Measurements from ENCODE around the gene IFNA6. TPM values are rescaled to one million over a fixed set of nuclear protein-coding genes. Genes with fewer than 3 reads are reported as not detected.

IFNA6 gene
- total RNA-seq, 1 experiment from 2014 or later: not detected

GRCh38 chr9:21395778-21396717 lies 45.4 kb upstream of the IFNA6 start:
- TF ChIP-seq CTCF (conservative IDR thresholded peaks at IDR 0.05): peak; percentile 79
- no peak for TF ChIP-seq EZH2 (IDR thresholded peaks at IDR 0.05; ENCODE audit: low read depth)
- no peaks in the 10 kb centered on the region for H4K20me1 ChIP-seq (ENCODE audit: insufficient read depth)
- peak overlapping the region; percentile 88 for H2AFZ ChIP-seq
- no peaks in the 10 kb centered on the region for H3K27me3 ChIP-seq (ENCODE audit: insufficient read depth, low read depth)
- H3K4me1 ChIP-seq (replicated peaks; ENCODE audit: insufficient read depth): no peaks in the 10 kb centered on the region
- H3K9me2 ChIP-seq (ENCODE audit: insufficient read depth): no peaks in the 10 kb centered on the region
- no peaks in the 10 kb centered on the region for H3F3A ChIP-seq (ENCODE audit: insufficient read depth, low read depth)
- H3K79me2 ChIP-seq (ENCODE audit: low read depth): no peaks in the 10 kb centered on the region
- H3K27ac ChIP-seq: no peak overlapping the region
- CTCF ChIA-PET: interaction anchor here (0.5 to 1.3 kb wide), 7 partner anchors 10 to 1507 kb away, joined by 3 to 7 read pairs (median 4); no protein-coding TSS in a partner anchor
- H3K36me3 ChIP-seq (ENCODE audit: low read depth): no peaks in the 10 kb centered on the region
- DNase-seq: peak in 1 of 2 experiments; percentile 18
- H3K9me3 ChIP-seq (ENCODE audit: insufficient read depth, low read depth): no peaks in the 10 kb centered on the region
- BruUV-seq (replicated peaks): no TSS peak
- H3K4me3 ChIP-seq: peak overlapping the region; percentile 71
- H3K4me2 ChIP-seq: peak overlapping the region; percentile 92
- intact Hi-C loops (cut with micrococcal nuclease; ENCODE audit: unreplicated experiment): no loop called here
- POLR2A ChIA-PET (ENCODE audit: unreplicated experiment): no interaction called here

DNA sequence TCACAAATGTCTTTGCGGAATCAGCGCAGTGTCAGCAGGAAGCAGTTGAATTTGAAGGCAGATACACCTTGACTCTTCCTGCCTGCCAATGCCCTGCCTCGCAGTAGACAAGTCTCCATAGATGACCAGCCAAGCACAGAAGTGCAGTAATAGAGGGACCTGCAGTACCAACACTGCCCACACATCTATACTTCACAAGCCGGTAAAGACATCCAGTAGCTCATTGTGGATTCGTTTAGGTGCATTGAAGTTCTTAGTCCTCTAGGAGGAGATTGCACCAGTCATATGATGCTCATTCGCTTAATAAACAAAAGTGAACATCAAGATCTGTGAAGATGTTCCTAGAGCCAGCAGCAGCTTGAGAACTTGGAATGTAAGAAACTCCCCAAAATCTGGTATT lies 41.6 kb upstream of the IFNA6 start:
- Histone ChIP-seq H3K4me2 (no peak overlapping the region), H3F3A (ENCODE audit: insufficient read depth, low read depth) (no peaks in the 10 kb centered on the region), H3K4me1 (replicated peaks; ENCODE audit: insufficient read depth) (no peaks in the 10 kb centered on the region), H4K20me1 (ENCODE audit: insufficient read depth) (no peaks in the 10 kb centered on the region), H3K4me3 (no peak overlapping the region), H3K9me3 (ENCODE audit: insufficient read depth, low read depth) (no peaks in the 10 kb centered on the region), H3K36me3 (ENCODE audit: low read depth) (no peaks in the 10 kb centered on the region), H3K79me2 (ENCODE audit: low read depth) (no peaks in the 10 kb centered on the region), H3K27ac (no peak overlapping the region), H3K27me3 (ENCODE audit: insufficient read depth, low read depth) (no peaks in the 10 kb centered on the region), H2AFZ (no peak overlapping the region), H3K9me2 (ENCODE audit: insufficient read depth) (no peaks in the 10 kb centered on the region)
- CTCF ChIA-PET: no interaction called here
- no TSS peak for BruUV-seq (replicated peaks)
- no peak for DNase-seq
- intact Hi-C loops (cut with micrococcal nuclease; ENCODE audit: unreplicated experiment): no loop called here
- peak; percentile 28; the same call in 1 of the 2 replicates for TF ChIP-seq CTCF (conservative IDR thresholded peaks at IDR 0.05)
- TF ChIP-seq EZH2 (IDR thresholded peaks at IDR 0.05; ENCODE audit: low read depth): no peak
- POLR2A ChIA-PET (ENCODE audit: unreplicated experiment): no interaction called here

DNA sequence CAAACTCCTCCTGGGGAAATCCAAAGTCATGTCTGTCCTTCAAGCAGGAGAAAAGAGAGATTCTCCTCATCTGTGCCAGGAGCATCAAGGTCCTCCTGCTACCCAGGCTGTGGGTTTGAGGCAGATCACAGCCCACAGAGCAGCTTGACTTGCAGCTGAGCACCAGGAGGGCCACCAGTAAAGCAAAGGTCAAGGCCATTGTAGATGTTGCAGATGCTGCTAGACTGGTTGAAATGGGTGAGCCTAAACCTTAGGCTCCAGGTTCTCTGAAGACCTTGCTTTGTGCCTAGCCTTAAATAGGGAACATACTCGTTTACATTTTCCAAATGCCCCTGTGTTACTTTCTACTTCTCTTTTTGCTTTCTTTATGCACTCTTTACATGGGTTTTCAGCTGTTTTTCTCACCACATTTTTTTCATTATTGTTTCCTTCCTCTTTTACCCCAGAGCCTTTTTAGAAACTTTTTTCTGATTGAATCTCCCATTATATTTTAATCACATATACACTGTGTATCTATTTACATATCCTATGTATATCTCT lies 34.5 kb upstream of the IFNA6 start, which contains the start of gene IFNA2:
IFNA2 (minus strand) TSS at position 268 of the 540 bp plus-strand sequence; CDS start at position 199, 69 bp downstream.
- Histone ChIP-seq H3F3A (ENCODE audit: insufficient read depth, low read depth) (no peaks in the 10 kb centered on the region), H3K4me1 (replicated peaks; ENCODE audit: insufficient read depth) (peaks cover 6% of the 10 kb centered on the region; the same call in 1 of the 2 replicates), H3K4me2 (no peak within 1 kb of the TSS), H3K27ac (no peak within 1 kb of the TSS), H3K27me3 (ENCODE audit: insufficient read depth, low read depth) (no peaks in the 10 kb centered on the region), H2AFZ (no peak within 1 kb of the TSS), H4K20me1 (ENCODE audit: insufficient read depth) (no peaks in the 10 kb centered on the region), H3K9me3 (ENCODE audit: insufficient read depth, low read depth) (no peaks in the 10 kb centered on the region), H3K4me3 (no peak within 1 kb of the TSS), H3K9me2 (ENCODE audit: insufficient read depth) (no peaks in the 10 kb centered on the region), H3K36me3 (ENCODE audit: low read depth) (no peaks in the 10 kb centered on the region), H3K79me2 (ENCODE audit: low read depth) (no peaks in the 10 kb centered on the region)
- no TSS peak for BruUV-seq (replicated peaks)
- DNase-seq: no peak
- ChIA-PET CTCF (no interaction called here), POLR2A (ENCODE audit: unreplicated experiment) (no interaction called here)
- intact Hi-C loops (cut with micrococcal nuclease; ENCODE audit: unreplicated experiment): no loop called here
- TF ChIP-seq EZH2 (IDR thresholded peaks at IDR 0.05; ENCODE audit: low read depth): no peak
- no peak for TF ChIP-seq CTCF (conservative IDR thresholded peaks at IDR 0.05)
